Endothelial cell of umbilical vein (primary cell): Measurements from ENCODE around the gene C1QTNF9B.

Experiments used
- CTCF ChIP-seq, 2 donors: IDR thresholded peaks; 1 replicate in 1 of 2; 2 replicates in 1 of 2; pipeline ENCODE4 v1.5.1; 2011; ENCODE audit warnings: low read length in 2 of 2, mild to moderate bottlenecking in 2 of 2, moderate library complexity in 2 of 2, control low read depth in 1 of 2, inconsistent platforms in 1 of 2, low read depth in 1 of 2; ENCODE audit not compliant: insufficient read depth in 1 of 2; ENCODE audit errors: extremely low read depth in 1 of 2
- EZH2 ChIP-seq: IDR thresholded peaks from 2 replicates; pipeline ENCODE4 v1.6.1; 2012; ENCODE audit warnings: borderline replicate concordance, low read depth, mild to moderate bottlenecking, moderate library complexity, low read length, inconsistent platforms; ENCODE audit not compliant: severe bottlenecking
- MAX ChIP-seq: IDR thresholded peaks from 2 replicates; pipeline ENCODE4 v1.6.1; 2011; ENCODE audit not compliant: insufficient read depth, insufficient read length
- POLR2A ChIP-seq: IDR thresholded peaks from 2 replicates; pipeline ENCODE4 v1.6.1; 2012; ENCODE audit warnings: low read depth, mild to moderate bottlenecking, control low read depth, low read length

GRCh38 chr13:23909606-23910005 is 12.3 kb upstream of the C1QTNF9B start:
- TF ChIP-seq POLR2A, result no peak
- TF ChIP-seq CTCF (IDR thresholded peaks at IDR 0.05; ENCODE audit: extremely low read depth in 1 of 2, insufficient read depth in 1 of 2, low read depth in 1 of 2, low read length in 2 of 2), result no peak
- no peak for TF ChIP-seq MAX
- TF ChIP-seq EZH2, result no peak
